DOHH2 (cell line): Measurements from ENCODE around the gene RCN2.

Experiments
- CTCF ChIP-seq: fragments of 200-600 bp; sonication (generic); IDR thresholded peaks from one replicate; pipeline ENCODE4 v1.5.1; 2014; ENCODE audit warnings: antibody characterized with exemption, mild to moderate bottlenecking, low read depth, low read length; ENCODE audit not compliant: poor library complexity, severe bottlenecking
- EZH2phosphoT487 ChIP-seq: fragments of 200-600 bp; sonication (generic); IDR thresholded peaks from 2 replicates; pipeline ENCODE4 v1.6.1; 2017; ENCODE audit warnings: borderline replicate concordance, mild to moderate bottlenecking, antibody characterized with exemption, low read length, moderate library complexity, mixed read lengths

- TF ChIP-seq EZH2phosphoT487 (no peak), CTCF (no peak)
These were observed 61.7 kb downstream of the RCN2 start for GRCh38 chr15:76993114-76993725.
